HUES6 (cell line): ENCODE measurements around the gene UBQLN1.
"Not testable (repeated sequence)": the region's sequence is repeated elsewhere in the genome, so short reads cannot be mapped to it uniquely, and the experiment has no call there.

Experiments used
- H3K27ac ChIP-seq: 2 replicates; pipeline ENCODE4 v1.7.0; 2013; ENCODE audit warnings: low read depth, mild to moderate bottlenecking, low read length, inconsistent platforms
- H3K27me3 ChIP-seq: 2 replicates; pipeline ENCODE4 v1.6.1; 2013; ENCODE audit warnings: low read length; ENCODE audit not compliant: control insufficient read depth, insufficient read depth
- H3K36me3 ChIP-seq: 2 replicates; pipeline ENCODE4 v1.6.1; 2013; ENCODE audit warnings: low read length; ENCODE audit not compliant: control insufficient read depth, insufficient read depth
- H3K4me1 ChIP-seq: 2 replicates; pipeline ENCODE4 v1.6.1; 2013; ENCODE audit warnings: low read length; ENCODE audit not compliant: control insufficient read depth, insufficient read depth
- H3K4me3 ChIP-seq: 2 replicates; pipeline ENCODE4 v1.5.1; 2013; ENCODE audit warnings: low read depth, low read length
- H3K9ac ChIP-seq: one replicate; pipeline ENCODE4 v1.6.1; 2013; ENCODE audit warnings: mild to moderate bottlenecking, low read length
- H3K9me3 ChIP-seq: 2 replicates; pipeline ENCODE4 v1.6.1; 2013; ENCODE audit warnings: low read depth, low read length; ENCODE audit not compliant: control insufficient read depth, insufficient read depth

UBQLN1 gene

DNA sequence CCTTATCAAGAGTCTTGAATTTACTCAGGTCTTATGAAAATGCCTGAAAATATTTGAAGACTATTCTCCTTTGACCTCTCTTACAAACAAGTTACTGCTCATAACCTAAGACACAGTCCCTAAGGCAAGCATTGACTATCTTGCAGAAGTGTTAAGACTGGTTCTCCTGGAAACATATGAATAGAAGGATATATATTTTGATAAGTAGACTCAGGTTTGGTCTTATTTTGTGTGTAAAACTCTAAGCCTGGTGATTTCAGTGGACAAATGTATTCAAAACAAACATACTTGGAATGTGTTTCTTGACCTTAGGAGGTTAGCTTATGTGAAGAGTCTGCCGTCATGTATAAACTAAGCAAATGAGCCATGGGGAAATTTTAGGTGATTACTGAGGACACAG is 7.5 kb upstream of the UBQLN1 start:
- H3K27me3 ChIP-seq, result no peaks in the 10 kb centered on the region
- no peak overlapping the region for H3K9ac ChIP-seq
- H3K27ac ChIP-seq, result no peak overlapping the region
- peaks cover 12% of the 10 kb centered on the region for H3K9me3 ChIP-seq
- H3K4me3 ChIP-seq, result no peak overlapping the region
- no peaks in the 10 kb centered on the region for H3K36me3 ChIP-seq
- no peaks in the 10 kb centered on the region for H3K4me1 ChIP-seq

DNA sequence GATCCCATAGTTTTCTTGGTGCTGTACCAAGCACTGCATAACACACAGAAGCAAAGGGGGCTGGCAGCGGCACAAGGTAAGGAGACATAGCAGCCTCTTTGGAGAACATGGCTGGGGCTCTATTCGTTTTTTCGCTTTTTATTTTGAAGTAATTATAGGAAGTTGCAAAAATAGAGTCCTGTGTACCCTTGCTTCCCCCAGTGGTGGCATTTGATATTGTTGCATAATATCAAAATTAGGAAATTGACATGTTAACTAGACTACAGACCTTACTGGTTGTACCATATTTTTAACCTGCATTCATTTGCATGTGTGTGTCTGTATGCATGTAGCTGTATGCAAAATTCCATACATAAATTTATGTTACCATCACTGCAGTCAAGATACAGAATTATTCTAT is 6.6 kb upstream of the UBQLN1 start:
- H3K4me3 ChIP-seq, result no peak overlapping the region
- no peaks in the 10 kb centered on the region for H3K36me3 ChIP-seq
- no peaks in the 10 kb centered on the region for H3K4me1 ChIP-seq
- H3K27me3 ChIP-seq, result no peaks in the 10 kb centered on the region
- H3K9me3 ChIP-seq, result peaks cover 12% of the 10 kb centered on the region
- no peak overlapping the region for H3K9ac ChIP-seq
- H3K27ac ChIP-seq, result no peak overlapping the region

DNA sequence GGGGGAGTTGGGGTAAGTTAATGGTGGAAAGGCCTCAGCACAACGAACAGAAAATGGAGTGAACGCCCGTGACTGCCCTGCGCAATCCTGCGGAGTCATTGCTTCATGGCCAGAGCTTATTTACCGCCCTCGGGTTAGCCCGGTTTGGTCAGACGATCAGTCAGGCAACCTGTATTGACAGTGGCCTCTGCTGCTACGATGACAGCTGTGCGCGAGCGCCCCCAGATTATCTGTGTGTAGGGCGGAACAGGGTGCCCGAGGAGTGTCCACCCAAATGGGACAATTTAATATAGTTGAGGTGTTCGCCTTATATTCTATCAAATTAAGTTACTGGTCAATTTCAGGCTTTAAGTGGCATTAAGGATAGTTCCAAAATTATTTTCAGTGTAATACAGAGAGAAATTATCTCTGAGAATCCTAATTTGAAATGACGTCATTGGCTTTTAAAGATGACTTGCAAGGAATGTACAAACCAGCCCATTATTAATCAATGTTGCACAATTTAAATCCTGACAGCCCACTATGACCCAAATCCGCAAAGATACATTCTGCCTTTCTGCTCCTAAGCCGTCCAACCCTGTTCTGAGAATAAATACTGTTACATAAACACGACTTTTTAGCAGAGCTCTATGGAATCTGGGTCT is 879 bp upstream of the UBQLN1 start:
- Histone ChIP-seq H3K36me3 (peaks cover 4% of the 10 kb centered on the region; the same call in 1 of the 2 replicates), H3K9me3 (no peaks in the 10 kb centered on the region; the same call in 1 of the 2 replicates), H3K4me1 (peaks cover 3% of the 10 kb centered on the region; the same call in 1 of the 2 replicates), H3K27me3 (no peaks in the 10 kb centered on the region), H3K27ac (peak overlapping the region; percentile 97; the same call in 1 of the 2 replicates), H3K4me3 (peak overlapping the region; percentile 73), H3K9ac (peak overlapping the region; percentile 99)

DNA sequence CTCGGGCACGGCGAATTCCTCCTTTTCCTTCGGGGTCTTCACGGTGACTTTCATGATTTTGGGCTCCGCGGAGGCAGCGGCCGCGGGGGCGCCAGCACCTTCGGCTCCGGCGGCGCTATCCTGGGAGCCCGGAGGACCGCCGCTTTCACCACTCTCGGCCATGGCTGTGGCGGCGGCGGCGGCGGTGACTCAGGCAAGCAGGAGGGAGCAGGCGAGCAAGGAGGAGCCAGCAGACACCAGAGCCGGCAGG is 315 bp downstream of the UBQLN1 start:
- H3K27me3 ChIP-seq, result no peaks in the 10 kb centered on the region
- H3K4me3 ChIP-seq, result peak overlapping the region; percentile 73
- peaks cover 3% of the 10 kb centered on the region for H3K4me1 ChIP-seq
- peak overlapping the region; percentile 99 for H3K9ac ChIP-seq
- no peaks in the 10 kb centered on the region; the same call in 1 of the 2 replicates for H3K9me3 ChIP-seq
- H3K27ac ChIP-seq, result peak overlapping the region; percentile 97
- peaks cover 4% of the 10 kb centered on the region; the same call in 1 of the 2 replicates for H3K36me3 ChIP-seq

DNA sequence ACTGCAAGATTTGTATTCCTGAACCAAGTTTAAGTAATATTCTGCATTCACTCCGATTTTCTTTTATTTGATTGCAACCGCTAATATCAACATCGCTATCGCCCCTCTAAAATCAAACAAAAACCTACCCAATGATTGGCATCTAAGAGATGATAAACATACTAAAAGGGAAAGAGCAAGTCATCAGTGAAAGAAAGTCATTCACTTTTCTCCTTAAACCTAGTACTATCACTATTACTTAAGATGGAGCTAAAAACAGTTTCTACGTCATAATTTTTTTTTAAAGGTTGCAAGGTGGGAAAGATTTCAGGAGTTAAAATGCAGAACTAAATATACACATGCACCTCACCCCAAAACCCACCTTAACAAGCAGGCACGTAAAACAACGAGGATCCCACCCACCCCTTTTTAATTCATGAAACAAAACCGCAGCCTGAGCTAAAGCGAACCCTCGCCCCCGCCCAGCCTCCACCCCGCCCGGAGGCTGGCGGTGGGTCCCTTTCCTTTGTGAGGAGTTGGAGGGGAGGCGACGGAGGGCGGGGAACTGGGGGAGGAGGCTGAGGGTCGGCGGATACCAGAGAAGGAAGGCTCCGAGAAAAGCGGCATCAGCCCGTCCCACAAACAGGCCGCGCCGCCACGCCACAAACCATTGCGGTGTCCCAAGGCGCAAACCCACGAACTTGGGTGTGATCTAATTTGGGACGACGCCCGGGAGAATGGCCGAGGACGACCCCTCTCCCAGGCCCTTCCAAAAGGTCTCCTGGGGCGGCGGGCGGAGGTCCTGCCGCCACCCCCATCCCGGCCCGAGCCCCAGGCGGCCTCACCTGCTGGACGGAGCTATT is 861 bp downstream of the UBQLN1 start:
- peak overlapping the region; percentile 73 for H3K4me3 ChIP-seq
- H3K36me3 ChIP-seq, result peaks cover 4% of the 10 kb centered on the region; the same call in 1 of the 2 replicates
- H3K27ac ChIP-seq, result peak overlapping the region; percentile 97
- H3K9ac ChIP-seq, result peak overlapping the region; percentile 99
- peaks cover 7% of the 10 kb centered on the region for H3K4me1 ChIP-seq
- no peaks in the 10 kb centered on the region for H3K27me3 ChIP-seq
- H3K9me3 ChIP-seq, result no peaks in the 10 kb centered on the region; the same call in 1 of the 2 replicates

DNA sequence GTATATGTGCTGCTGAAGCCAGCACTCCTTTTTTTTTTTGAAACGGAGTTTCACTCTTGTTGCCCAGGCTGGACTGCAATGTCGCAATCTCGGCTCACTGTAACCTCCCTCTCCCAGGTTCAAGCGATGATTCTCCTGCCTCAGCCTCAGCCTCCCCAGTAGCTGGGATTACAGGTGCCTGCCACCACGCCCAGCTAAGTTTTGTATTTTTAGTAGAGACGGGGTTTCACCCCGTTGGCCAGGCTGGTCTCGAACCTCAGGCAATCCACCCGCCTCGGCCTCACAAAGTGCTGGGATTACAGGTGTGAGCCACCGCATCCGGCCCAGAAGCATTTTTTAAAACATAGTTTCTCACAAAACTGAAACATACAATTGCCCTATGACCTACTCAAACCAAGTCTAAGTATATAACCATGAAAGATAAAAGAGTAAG is 2.5 kb downstream of the UBQLN1 start:
- not testable (repeated sequence) for H3K4me3 ChIP-seq, H3K36me3 ChIP-seq, H3K9me3 ChIP-seq, H3K9ac ChIP-seq, H3K27ac ChIP-seq, H3K4me1 ChIP-seq, H3K27me3 ChIP-seq

DNA sequence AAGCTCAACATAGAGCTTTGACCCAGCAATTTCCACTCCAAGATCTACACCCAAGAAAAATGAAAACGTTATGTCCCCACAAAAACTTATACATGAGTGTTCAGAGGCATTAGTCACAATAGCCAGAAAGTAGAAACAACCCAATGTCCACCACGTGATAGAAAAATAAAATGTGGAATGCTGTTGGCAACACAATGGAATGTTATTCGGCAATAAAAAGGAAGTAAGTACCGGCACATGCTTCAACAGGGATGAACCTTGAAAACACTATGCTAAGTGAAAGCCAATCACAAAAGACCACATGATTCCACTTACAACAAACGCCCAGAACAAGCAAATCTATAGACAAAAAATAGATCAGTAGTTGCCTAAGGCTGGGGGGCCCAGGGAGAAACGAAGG is 6.0 kb downstream of the UBQLN1 start:
- no peak overlapping the region for H3K27ac ChIP-seq
- peaks cover 9% of the 10 kb centered on the region for H3K36me3 ChIP-seq
- no peaks in the 10 kb centered on the region for H3K27me3 ChIP-seq
- peaks cover 6% of the 10 kb centered on the region; the same call in 1 of the 2 replicates for H3K4me1 ChIP-seq
- H3K9me3 ChIP-seq, result no peaks in the 10 kb centered on the region; the same call in 1 of the 2 replicates
- H3K9ac ChIP-seq, result no peak overlapping the region
- H3K4me3 ChIP-seq, result no peak overlapping the region

DNA sequence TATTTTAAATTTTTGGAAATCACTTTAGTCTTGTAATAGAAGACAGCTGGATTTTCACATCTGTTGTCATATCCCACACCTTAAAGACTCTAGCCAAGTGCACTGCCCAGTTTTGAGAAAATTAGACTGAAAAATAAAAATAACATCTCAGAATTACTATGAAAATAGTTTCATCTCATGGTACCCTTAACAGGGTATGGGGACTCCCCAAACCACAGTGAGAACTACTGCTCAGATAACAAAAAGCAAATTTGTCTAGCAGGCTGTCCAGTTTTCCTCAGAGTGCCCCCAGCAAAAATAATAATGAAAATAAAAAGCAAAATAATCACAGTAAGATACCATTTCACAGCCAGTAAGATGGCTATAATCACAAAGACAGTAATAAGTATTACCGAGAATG is 6.5 kb downstream of the UBQLN1 start:
- Histone ChIP-seq H3K9me3 (no peaks in the 10 kb centered on the region; the same call in 1 of the 2 replicates), H3K4me1 (peaks cover 6% of the 10 kb centered on the region; the same call in 1 of the 2 replicates), H3K27ac (no peak overlapping the region), H3K4me3 (no peak overlapping the region), H3K36me3 (peaks cover 9% of the 10 kb centered on the region), H3K27me3 (no peaks in the 10 kb centered on the region), H3K9ac (no peak overlapping the region)

DNA sequence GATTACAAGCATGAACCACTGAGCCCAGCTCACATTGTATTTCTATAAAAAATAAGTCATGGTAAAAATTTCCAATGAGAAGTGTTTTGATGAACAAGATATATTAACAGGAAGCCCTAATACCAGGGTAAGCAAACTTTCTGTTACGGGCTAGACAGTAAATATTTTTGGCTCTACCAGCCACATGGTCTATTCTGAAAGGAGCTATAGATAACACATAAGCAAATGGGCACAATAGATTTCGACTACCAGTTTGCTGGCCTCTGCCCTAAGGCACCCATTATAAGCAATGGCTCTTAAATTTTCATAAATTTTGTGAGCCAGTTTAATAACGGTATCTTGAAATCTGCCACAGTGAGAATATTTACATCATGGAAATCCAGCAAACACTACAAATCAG is 8.1 kb downstream of the UBQLN1 start:
- H3K9me3 ChIP-seq, result no peaks in the 10 kb centered on the region
- H3K27me3 ChIP-seq, result no peaks in the 10 kb centered on the region
- H3K4me1 ChIP-seq, result peaks cover 6% of the 10 kb centered on the region; the same call in 1 of the 2 replicates
- H3K9ac ChIP-seq, result no peak overlapping the region
- H3K4me3 ChIP-seq, result no peak overlapping the region
- H3K36me3 ChIP-seq, result peaks cover 5% of the 10 kb centered on the region; the same call in 1 of the 2 replicates
- no peak overlapping the region for H3K27ac ChIP-seq

DNA sequence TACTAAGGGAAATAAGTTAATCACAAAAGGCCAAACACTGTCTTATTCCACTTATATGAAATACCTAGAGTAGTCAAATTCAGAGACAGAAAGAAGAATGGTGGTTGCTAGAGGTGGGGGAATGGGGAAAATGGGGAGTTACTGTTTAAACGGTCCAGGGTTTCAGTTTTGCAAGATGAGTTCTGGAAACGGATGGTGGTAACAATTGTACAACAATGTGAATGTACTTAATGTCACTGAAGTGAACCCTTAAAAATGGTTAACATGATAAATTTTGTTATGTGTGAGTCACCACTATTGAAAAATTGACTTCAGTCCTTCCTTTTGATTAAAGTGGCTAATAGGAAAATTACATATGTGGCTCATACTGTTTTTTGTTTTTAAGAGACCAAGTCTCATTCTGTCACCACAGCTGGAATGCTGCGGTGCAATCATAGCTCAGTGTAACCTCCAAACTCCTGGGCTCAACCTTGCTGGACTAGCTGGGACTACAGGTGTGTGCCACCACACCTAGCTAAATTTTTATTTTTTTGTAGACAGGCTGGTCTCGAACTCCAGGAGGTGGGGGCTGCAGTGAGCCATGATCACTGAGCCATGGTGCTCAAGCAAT is 8.7 kb downstream of the UBQLN1 start:
- Histone ChIP-seq H3K9ac (no peak overlapping the region), H3K4me3 (no peak overlapping the region), H3K27ac (no peak overlapping the region), H3K36me3 (peaks cover 5% of the 10 kb centered on the region; the same call in 1 of the 2 replicates), H3K27me3 (no peaks in the 10 kb centered on the region), H3K9me3 (no peaks in the 10 kb centered on the region), H3K4me1 (peaks cover 6% of the 10 kb centered on the region; the same call in 1 of the 2 replicates)

DNA sequence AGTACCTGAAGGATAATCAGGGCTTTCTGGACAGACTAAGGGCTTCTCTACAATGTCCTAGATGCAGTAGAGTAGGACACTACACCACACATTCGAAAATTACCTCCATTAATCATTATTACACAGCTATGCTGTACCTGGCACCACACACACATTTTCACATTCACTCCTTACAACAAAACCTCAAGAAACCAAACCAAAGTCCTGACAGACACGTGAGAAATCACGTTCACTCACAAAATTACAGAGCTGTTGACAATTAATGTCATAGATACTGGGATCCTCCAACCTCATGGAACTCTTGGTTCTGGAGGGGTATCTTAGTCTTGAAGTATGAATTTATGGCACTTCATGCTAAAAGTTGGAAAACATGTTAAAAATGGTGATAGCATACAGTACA is 16.3 kb downstream of the UBQLN1 start:
- Histone ChIP-seq H3K9ac (no peak overlapping the region), H3K27ac (no peak overlapping the region), H3K36me3 (no peaks in the 10 kb centered on the region), H3K4me3 (no peak overlapping the region), H3K9me3 (no peaks in the 10 kb centered on the region), H3K27me3 (no peaks in the 10 kb centered on the region), H3K4me1 (no peaks in the 10 kb centered on the region)
